ENCODE results near the gene CA11.
"Not testable (repeated sequence)": the region's sequence is repeated elsewhere in the genome, so short reads cannot be mapped to it uniquely, and the experiment has no call there.

The CA11 gene

DNA sequence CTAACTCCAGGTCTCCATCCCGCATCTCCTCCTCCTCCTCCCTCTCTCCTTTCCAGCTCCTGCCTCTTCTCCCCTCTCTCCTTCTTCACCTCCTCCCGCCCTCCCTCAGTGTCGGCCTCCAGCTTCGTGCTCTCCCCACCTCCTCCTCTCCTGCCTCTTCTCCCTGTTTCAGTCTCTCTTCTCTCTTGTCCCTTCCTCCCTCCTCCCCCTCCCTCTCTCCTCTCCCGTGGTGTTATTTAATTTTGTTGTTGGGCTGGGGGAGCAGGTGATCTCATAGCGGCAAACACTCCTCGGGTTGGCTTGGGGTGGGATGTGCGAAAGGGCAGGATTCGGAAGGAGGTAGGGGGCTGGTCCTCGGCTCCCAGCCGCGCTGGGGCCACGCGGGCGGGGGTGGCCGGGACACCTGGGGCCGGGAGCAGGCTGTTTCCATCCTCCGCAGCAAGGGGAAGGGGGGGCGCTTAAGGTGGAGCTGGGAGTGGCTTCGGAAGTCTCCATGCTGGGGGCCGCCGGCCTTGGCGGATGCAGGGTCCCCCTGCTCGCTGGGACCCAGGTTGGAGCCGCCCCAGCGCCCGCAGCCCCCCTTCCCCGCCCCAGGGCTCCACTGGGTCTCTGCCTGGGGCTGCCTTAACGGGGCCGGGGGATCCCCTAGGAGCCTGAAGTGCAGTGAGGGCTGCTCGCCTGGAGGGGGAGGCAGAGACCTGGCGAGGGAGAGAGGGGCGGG is at the start of gene CA11:
Gene CA11 (minus strand): TSS at position 187 of the 721 bp plus-strand sequence. CDS start 555 bp downstream, outside the sequence.
- peaks cover 37% of the 10 kb centered on the region for H3K4me1 Mint-ChIP-seq
- peaks cover 3% of the 10 kb centered on the region for H3K36me3 Mint-ChIP-seq
- no peaks in the 10 kb centered on the region for H3K9me3 Mint-ChIP-seq
- peak within 1 kb of the TSS; percentile 97 for H3K4me3 Mint-ChIP-seq
- no peaks in the 10 kb centered on the region for H3K27me3 Mint-ChIP-seq
- DNase-seq (ENCODE audit: low spot score in 2 of 2) (peak; percentile 93 to 98), ATAC-seq (ENCODE audit: low read depth) (peak; percentile 77)
- H3K27ac Mint-ChIP-seq: peak within 1 kb of the TSS; percentile 93

- H3K27ac Mint-ChIP-seq; H3K9me3 Mint-ChIP-seq; H3K4me1 Mint-ChIP-seq; DNase-seq (ENCODE audit: low spot score in 2 of 2); H3K27me3 Mint-ChIP-seq; ATAC-seq (ENCODE audit: low read depth); H3K4me3 Mint-ChIP-seq; H3K36me3 Mint-ChIP-seq: not testable (repeated sequence)
Observed at GRCh38 chr19:48693629-48694028, 47.6 kb upstream of the CA11 start.

DNA sequence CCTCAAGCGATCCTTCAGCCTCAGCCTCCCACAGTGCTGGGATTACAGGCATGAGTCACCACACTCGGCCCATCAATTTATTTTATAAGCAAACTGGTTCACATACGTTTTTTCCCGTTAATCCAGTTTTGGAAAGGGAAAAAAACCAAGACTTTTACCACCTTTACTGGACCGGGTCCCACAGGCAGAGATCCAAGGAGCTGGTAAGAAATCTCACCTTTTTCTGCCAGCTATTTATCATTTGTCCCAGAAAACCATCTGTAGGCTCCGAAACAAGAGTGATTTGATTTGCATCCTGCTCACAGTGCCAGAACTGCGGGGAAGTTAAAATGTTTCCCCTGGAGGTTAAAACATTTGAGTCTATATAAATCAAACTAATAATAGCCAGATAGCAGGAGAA is 43.5 kb upstream of the CA11 start:
- DNase-seq (ENCODE audit: low spot score in 2 of 2): no peak
- H3K36me3 Mint-ChIP-seq: no peaks in the 10 kb centered on the region
- no peak overlapping the region for H3K4me3 Mint-ChIP-seq
- no peaks in the 10 kb centered on the region for H3K4me1 Mint-ChIP-seq
- H3K9me3 Mint-ChIP-seq: no peaks in the 10 kb centered on the region
- H3K27ac Mint-ChIP-seq: no peak overlapping the region
- no peaks in the 10 kb centered on the region for H3K27me3 Mint-ChIP-seq
- ATAC-seq (ENCODE audit: low read depth): no peak

- Mint-ChIP-seq H3K27ac (no peak overlapping the region), H3K9me3 (no peaks in the 10 kb centered on the region), H3K4me1 (no peaks in the 10 kb centered on the region), H3K4me3 (no peak overlapping the region), H3K27me3 (no peaks in the 10 kb centered on the region), H3K36me3 (no peaks in the 10 kb centered on the region)
- no peak for ATAC-seq (ENCODE audit: low read depth)
- DNase-seq (ENCODE audit: low spot score in 2 of 2): no peak
Observed at GRCh38 chr19:48687776-48688175, 41.8 kb upstream of the CA11 start.

- H3K4me1 Mint-ChIP-seq; H3K27me3 Mint-ChIP-seq; ATAC-seq (ENCODE audit: low read depth); H3K27ac Mint-ChIP-seq; H3K4me3 Mint-ChIP-seq; H3K36me3 Mint-ChIP-seq; DNase-seq (ENCODE audit: low spot score in 2 of 2); H3K9me3 Mint-ChIP-seq: not testable (repeated sequence)
Observed at GRCh38 chr19:48686637-48687036, 40.6 kb upstream of the CA11 start.

GRCh38 chr19:48686088-48686487 is 40.1 kb upstream of the CA11 start:
- H3K4me3 Mint-ChIP-seq: no peak overlapping the region
- DNase-seq (ENCODE audit: low spot score in 2 of 2): no peak
- no peak overlapping the region for H3K27ac Mint-ChIP-seq
- no peaks in the 10 kb centered on the region for H3K9me3 Mint-ChIP-seq
- no peaks in the 10 kb centered on the region for H3K36me3 Mint-ChIP-seq
- H3K27me3 Mint-ChIP-seq: no peaks in the 10 kb centered on the region
- H3K4me1 Mint-ChIP-seq: no peaks in the 10 kb centered on the region
- ATAC-seq (ENCODE audit: low read depth): no peak

DNA sequence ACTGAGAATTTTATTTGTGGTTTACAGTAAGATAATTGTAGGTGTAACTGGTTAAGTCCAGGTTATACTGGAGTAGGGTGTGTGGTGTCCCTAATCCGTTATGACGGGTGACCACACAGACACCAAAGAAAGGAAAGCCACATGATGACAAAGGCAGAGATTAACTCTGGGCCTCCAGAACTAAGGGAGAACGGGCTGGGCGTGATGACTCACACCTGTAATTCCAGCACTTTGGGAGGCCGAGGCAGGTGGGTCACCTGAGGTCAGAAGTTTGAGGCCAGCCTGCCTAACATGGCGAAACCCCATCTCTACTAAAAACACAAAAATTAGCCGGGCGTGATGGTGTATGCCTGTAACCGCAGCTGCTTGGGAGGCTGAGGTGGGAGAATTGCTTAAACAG is 39.6 kb upstream of the CA11 start:
- no peaks in the 10 kb centered on the region for H3K36me3 Mint-ChIP-seq
- no peak overlapping the region for H3K4me3 Mint-ChIP-seq
- DNase-seq (ENCODE audit: low spot score in 2 of 2) (no peak), ATAC-seq (ENCODE audit: low read depth) (no peak)
- H3K9me3 Mint-ChIP-seq: no peaks in the 10 kb centered on the region
- no peaks in the 10 kb centered on the region for H3K4me1 Mint-ChIP-seq
- H3K27me3 Mint-ChIP-seq: no peaks in the 10 kb centered on the region
- no peak overlapping the region for H3K27ac Mint-ChIP-seq

- no peak for ATAC-seq (ENCODE audit: low read depth)
- Mint-ChIP-seq H3K27me3 (peaks cover 1% of the 10 kb centered on the region), H3K4me3 (peak overlapping the region; percentile 24), H3K4me1 (no peaks in the 10 kb centered on the region), H3K27ac (no peak overlapping the region), H3K9me3 (no peaks in the 10 kb centered on the region), H3K36me3 (no peaks in the 10 kb centered on the region)
- DNase-seq (ENCODE audit: low spot score in 2 of 2): no peak
Observed at GRCh38 chr19:48683349-48683748, 37.4 kb upstream of the CA11 start.

GRCh38 chr19:48681127-48681470 is 35.1 kb upstream of the CA11 start:
- Mint-ChIP-seq H3K27ac (no peak overlapping the region), H3K4me1 (no peaks in the 10 kb centered on the region), H3K4me3 (no peak overlapping the region), H3K36me3 (no peaks in the 10 kb centered on the region), H3K27me3 (peaks cover 1% of the 10 kb centered on the region), H3K9me3 (no peaks in the 10 kb centered on the region)
- no peak for DNase-seq (ENCODE audit: low spot score in 2 of 2)
- ATAC-seq (ENCODE audit: low read depth): peak; percentile 21

DNA sequence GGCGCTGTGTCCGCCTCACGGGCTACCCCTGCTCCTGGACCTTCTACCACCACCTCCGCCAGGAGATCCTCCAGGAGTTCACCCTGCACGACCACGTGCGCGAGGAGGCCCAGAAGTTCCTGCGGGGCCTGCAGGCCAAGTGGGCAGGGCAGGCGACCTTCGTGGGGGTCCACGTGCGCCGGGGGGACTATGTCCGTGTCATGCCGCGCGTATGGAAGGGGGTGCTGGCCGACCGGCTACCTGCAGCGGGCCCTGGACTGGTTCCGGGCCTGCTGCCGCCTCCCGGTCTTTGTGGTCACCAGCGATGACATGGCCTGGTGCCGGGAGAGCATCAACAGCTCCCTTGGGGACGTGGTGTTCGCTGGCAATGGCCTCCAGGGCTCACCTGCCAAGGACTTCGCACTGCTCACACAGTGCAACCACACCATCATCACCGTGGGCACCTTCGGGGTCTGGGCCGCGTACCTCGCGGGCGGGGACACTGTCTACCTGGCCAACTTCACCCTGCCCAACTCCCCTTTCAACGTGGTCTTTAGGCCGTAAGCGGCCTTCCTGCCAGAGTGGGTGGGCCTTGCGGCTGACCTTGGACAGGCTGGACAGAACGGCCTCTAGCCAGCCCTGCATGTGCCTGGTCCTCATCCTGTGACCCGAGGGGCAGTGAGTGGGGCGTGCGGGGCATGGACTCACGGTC is 34.6 kb upstream of the CA11 start:
- Mint-ChIP-seq H3K27ac (no peak overlapping the region), H3K27me3 (peaks cover 1% of the 10 kb centered on the region), H3K4me1 (no peaks in the 10 kb centered on the region), H3K36me3 (no peaks in the 10 kb centered on the region), H3K9me3 (no peaks in the 10 kb centered on the region), H3K4me3 (no peak overlapping the region)
- DNase-seq (ENCODE audit: low spot score in 2 of 2) (no peak), ATAC-seq (ENCODE audit: low read depth) (no peak)

DNA sequence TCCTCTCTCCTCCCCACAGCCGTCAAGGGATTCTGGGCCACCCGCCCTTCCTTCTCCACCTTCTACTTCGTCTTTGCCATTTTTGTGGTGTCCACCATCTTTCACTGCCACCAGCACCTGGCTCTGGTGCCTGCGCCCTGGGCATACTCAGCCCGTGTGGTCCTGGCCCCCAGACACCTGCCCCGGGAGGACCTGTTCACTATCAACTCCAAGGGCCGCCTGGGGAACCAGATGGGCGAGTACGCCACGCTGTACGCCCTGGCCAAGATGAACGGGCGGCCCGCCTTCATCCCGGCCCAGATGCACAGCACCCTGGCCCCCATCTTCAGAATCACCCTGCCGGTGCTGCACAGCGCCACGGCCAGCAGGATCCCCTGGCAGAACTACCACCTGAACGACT is 34.0 kb upstream of the CA11 start:
- not testable (repeated sequence) for H3K4me1 Mint-ChIP-seq; H3K4me3 Mint-ChIP-seq; H3K36me3 Mint-ChIP-seq; DNase-seq (ENCODE audit: low spot score in 2 of 2); ATAC-seq (ENCODE audit: low read depth); H3K27me3 Mint-ChIP-seq; H3K27ac Mint-ChIP-seq; H3K9me3 Mint-ChIP-seq

DNA sequence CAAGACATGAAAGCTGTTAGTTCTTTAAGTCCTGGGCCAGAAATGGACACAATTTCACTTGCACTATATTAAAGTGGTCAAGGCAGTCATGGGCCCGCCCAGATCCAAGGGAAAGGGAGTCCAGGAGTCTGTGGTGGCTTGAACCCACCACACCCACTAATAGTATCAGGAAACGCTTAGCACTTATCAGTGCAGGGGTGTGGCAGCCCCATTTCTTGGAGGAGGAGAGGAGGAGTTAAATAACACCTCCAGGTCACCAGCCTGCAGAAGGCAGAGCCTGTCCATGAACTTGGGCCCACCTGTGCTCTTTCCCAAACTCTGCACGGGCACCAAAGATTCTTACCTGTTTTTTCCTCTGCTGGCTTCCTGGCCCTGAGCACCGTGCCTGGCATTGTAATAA is 32.2 kb upstream of the CA11 start:
- Mint-ChIP-seq H3K36me3 (no peaks in the 10 kb centered on the region), H3K4me1 (peaks cover 6% of the 10 kb centered on the region), H3K27ac (no peak overlapping the region), H3K4me3 (no peak overlapping the region), H3K9me3 (no peaks in the 10 kb centered on the region), H3K27me3 (peaks cover 3% of the 10 kb centered on the region)
- DNase-seq (ENCODE audit: low spot score in 2 of 2) (no peak), ATAC-seq (ENCODE audit: low read depth) (no peak)

DNA sequence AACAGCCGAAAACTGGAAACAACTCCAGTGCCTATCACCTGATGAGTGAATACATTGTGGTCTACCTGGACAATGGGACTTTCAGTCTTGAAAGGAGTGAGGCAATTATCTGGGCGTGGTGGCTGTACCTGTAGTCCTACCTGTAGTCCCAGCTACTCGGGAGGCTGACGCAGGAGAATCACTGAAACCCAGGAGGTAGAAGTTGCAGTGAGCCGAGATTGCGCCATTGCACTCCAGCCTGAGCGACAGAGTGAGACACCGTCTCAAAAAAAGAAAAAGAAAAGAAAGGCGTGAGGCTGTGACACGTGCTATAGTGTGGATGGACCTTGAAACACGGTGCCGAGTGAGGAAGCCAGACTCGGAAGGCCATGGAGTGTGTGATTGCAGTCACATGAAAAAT is 30.9 kb upstream of the CA11 start:
- H3K9me3 Mint-ChIP-seq: no peaks in the 10 kb centered on the region
- peaks cover 6% of the 10 kb centered on the region for H3K4me1 Mint-ChIP-seq
- no peak for ATAC-seq (ENCODE audit: low read depth)
- DNase-seq (ENCODE audit: low spot score in 2 of 2): no peak
- H3K27me3 Mint-ChIP-seq: peaks cover 3% of the 10 kb centered on the region
- H3K27ac Mint-ChIP-seq: no peak overlapping the region
- no peak overlapping the region for H3K4me3 Mint-ChIP-seq
- no peaks in the 10 kb centered on the region for H3K36me3 Mint-ChIP-seq

DNA sequence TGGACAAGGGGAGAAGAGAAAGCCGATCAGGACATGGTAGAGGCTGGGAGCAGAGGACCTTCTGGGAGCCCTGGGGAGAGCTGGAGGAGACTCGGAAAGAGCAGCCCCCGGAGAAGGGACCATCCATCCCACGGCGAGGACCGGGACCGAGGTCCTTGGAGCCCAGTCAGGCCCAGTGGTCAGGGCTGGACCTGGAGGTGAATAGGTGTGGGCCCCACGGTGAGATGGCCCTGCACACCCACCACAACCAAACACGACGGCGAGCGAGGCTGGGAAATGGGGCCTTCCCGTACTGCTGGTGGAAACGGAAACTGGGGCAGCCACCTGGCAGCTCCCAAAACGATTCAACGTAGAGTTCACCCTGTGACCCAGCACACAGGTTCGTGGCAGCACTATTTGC is 30.5 kb upstream of the CA11 start:
- Mint-ChIP-seq H3K27ac (no peak overlapping the region), H3K4me3 (no peak overlapping the region), H3K36me3 (no peaks in the 10 kb centered on the region), H3K27me3 (peaks cover 3% of the 10 kb centered on the region), H3K4me1 (peaks cover 6% of the 10 kb centered on the region), H3K9me3 (no peaks in the 10 kb centered on the region)
- DNase-seq (ENCODE audit: low spot score in 2 of 2) (no peak), ATAC-seq (ENCODE audit: low read depth) (no peak)

Measured in memory B cell (primary cell).